Astrocyte of the cerebellum (primary cell): ENCODE data around the gene HORMAD2.

Source experiments
- DNase-seq: peaks from one replicate; pipeline ENCODE4 v3.0.0-alpha.2; 2011; ENCODE audit warnings: low read depth
- H3K4me3 ChIP-seq: 2 replicates; pipeline ENCODE4 v1.5.1; 2011; ENCODE audit warnings: mild to moderate bottlenecking, low read depth, low read length, moderate library complexity
- in situ Hi-C: cut with HindIII; loops from 2 replicates; pipeline ENCODE4 v1.10.0; 2017; ENCODE audit warnings: low sequenced_read_pairs
- TF ChIP-seq, protein P1 (sequence below): IDR thresholded peaks from 2 replicates; pipeline ENCODE4 v1.5.1; 2012; ENCODE audit warnings: low read length, low read depth, moderate library complexity, mild to moderate bottlenecking; ENCODE audit errors: missing control alignments

The HORMAD2 gene

GRCh38 chr22:30038219-30038618 is 42.0 kb upstream of the HORMAD2 start:
- in situ Hi-C loops = no loop called here
- no peak for DNase-seq
- H3K4me3 ChIP-seq = no peak overlapping the region
- TF ChIP-seq, protein P1, sequence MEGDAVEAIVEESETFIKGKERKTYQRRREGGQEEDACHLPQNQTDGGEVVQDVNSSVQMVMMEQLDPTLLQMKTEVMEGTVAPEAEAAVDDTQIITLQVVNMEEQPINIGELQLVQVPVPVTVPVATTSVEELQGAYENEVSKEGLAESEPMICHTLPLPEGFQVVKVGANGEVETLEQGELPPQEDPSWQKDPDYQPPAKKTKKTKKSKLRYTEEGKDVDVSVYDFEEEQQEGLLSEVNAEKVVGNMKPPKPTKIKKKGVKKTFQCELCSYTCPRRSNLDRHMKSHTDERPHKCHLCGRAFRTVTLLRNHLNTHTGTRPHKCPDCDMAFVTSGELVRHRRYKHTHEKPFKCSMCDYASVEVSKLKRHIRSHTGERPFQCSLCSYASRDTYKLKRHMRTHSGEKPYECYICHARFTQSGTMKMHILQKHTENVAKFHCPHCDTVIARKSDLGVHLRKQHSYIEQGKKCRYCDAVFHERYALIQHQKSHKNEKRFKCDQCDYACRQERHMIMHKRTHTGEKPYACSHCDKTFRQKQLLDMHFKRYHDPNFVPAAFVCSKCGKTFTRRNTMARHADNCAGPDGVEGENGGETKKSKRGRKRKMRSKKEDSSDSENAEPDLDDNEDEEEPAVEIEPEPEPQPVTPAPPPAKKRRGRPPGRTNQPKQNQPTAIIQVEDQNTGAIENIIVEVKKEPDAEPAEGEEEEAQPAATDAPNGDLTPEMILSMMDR = no peak

GRCh38 chr22:30040499-30041260 is 39.6 kb upstream of the HORMAD2 start:
- in situ Hi-C loops = no loop called here
- no peak for DNase-seq
- H3K4me3 ChIP-seq = no peak overlapping the region
- TF ChIP-seq, protein P1 = no peak

- H3K4me3 ChIP-seq = no peak overlapping the region
- in situ Hi-C loops = no loop called here
- TF ChIP-seq, protein P1 = no peak
- no peak for DNase-seq
Measured at GRCh38 chr22:30041475-30041874, 38.8 kb upstream of the HORMAD2 start.

DNA sequence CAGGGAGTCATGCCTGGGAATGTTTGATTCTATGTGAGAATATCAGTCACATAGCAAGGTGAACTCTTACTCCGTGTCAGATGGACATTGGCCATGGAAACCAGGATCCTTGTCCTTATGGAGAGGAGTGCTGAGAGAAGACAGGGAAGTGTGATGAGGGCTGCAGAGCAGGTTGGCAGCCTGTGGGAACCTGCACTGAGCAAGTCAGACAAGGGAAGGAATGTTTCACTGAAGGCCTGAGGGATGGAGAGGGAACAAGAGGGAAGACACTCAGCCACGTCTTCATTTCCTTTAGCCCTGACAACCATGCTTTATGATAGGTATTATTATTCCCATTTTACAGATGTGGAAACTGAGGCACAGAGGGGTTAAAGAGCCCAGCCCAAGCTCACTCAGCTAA is 38.4 kb upstream of the HORMAD2 start:
- DNase-seq = no peak
- no peak overlapping the region for H3K4me3 ChIP-seq
- TF ChIP-seq, protein P1 = no peak
- in situ Hi-C loops = no loop called here

GRCh38 chr22:30043161-30043560 is 37.1 kb upstream of the HORMAD2 start:
- in situ Hi-C loops = no loop called here
- no peak overlapping the region for H3K4me3 ChIP-seq
- no peak for DNase-seq
- TF ChIP-seq, protein P1 = no peak

DNA sequence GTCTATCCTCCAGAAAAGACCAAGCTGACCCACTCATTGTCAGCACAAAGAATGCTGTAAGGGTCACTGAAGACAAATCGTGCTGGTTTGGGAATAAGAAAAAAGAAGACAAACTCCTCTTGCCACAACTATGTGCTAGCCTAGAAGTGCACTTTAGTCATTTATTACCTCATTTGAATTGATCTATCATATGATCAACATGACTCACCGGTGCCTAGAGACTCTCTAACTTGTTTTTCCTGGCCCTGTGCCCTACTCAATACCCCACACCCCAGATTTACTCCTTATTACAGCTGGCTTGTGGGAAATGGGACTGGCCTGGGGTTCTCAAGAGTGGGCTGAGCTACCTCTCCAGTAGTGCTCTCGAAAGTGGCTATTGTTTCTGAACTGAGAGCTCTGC is 35.9 kb upstream of the HORMAD2 start:
- peak; percentile 95 for DNase-seq
- TF ChIP-seq, protein P1 = no peak
- in situ Hi-C loops = no loop called here
- H3K4me3 ChIP-seq = no peak overlapping the region
